Neural progenitor cell (in vitro differentiated cells): ENCODE measurements around the gene CPS1. TPM values are rescaled to one million over a fixed set of nuclear protein-coding genes. Genes with fewer than 3 reads are reported as not detected.

Experiments
- DNase-seq: peaks from one replicate; pipeline ENCODE4 v3.0.0-alpha.2; 2016; ENCODE audit warnings: low spot score
- H2AFZ ChIP-seq: fragments of 200-600 bp; sonication (generic); replicated peaks from 2 replicates; pipeline ENCODE4 v1.6.1; 2016; ENCODE audit warnings: antibody characterized with exemption
- H3F3A ChIP-seq: fragments of 200-600 bp; sonication (generic); 2 replicates; pipeline ENCODE4 v1.6.1; 2016; ENCODE audit warnings: antibody characterized with exemption, low read depth
- H3K27ac ChIP-seq: fragments of 200-600 bp; sonication (generic); 2 replicates; pipeline ENCODE4 v1.5.1; 2016; ENCODE audit warnings: mild to moderate bottlenecking
- H3K27me3 ChIP-seq: fragments of 200-600 bp; sonication (generic); 2 replicates; pipeline ENCODE4 v1.6.1; 2016; ENCODE audit warnings: mild to moderate bottlenecking, moderate library complexity
- H3K36me3 ChIP-seq: fragments of 200-600 bp; sonication (generic); 2 replicates; pipeline ENCODE4 v1.5.1; 2016
- H3K4me1 ChIP-seq: fragments of 200-600 bp; sonication (generic); 2 replicates; pipeline ENCODE4 v1.6.1; 2016; ENCODE audit warnings: mixed run types
- H3K4me2 ChIP-seq: fragments of 200-600 bp; sonication (generic); 2 replicates; pipeline ENCODE4 v1.6.1; 2016
- H3K4me3 ChIP-seq: fragments of 200-600 bp; sonication (generic); 2 replicates; pipeline ENCODE4 v1.5.1; 2016
- H3K79me2 ChIP-seq: fragments of 200-600 bp; sonication (generic); 2 replicates; pipeline ENCODE4 v1.6.1; 2016; ENCODE audit warnings: low read depth
- H3K9ac ChIP-seq: fragments of 200-600 bp; sonication (generic); 2 replicates; pipeline ENCODE4 v1.6.1; 2016
- H3K9me3 ChIP-seq: fragments of 200-600 bp; sonication (generic); 2 replicates; pipeline ENCODE4 v1.5.1; 2016; ENCODE audit warnings: low read depth
- H4K20me1 ChIP-seq: fragments of 200-600 bp; sonication (generic); 2 replicates; pipeline ENCODE4 v1.6.1; 2016; ENCODE audit warnings: low read depth
- H3K27ac Mint-ChIP-seq: 3 replicates; pipeline ENCODE4 v1.8.0; 2021; ENCODE audit warnings: mixed read lengths
- H3K27me3 Mint-ChIP-seq: 2 replicates; pipeline ENCODE4 v1.8.0; 2022; ENCODE audit warnings: low read depth, mild to moderate bottlenecking, inconsistent platforms, moderate library complexity, mixed read lengths; ENCODE audit not compliant: insufficient read depth
- H3K36me3 Mint-ChIP-seq: 3 replicates; pipeline ENCODE4 v1.8.0; 2021; ENCODE audit warnings: mixed read lengths
- H3K4me1 Mint-ChIP-seq: 3 replicates; pipeline ENCODE4 v1.8.0; 2021; ENCODE audit warnings: mixed read lengths
- H3K4me3 Mint-ChIP-seq: 3 replicates; pipeline ENCODE4 v1.8.0; 2021; ENCODE audit warnings: mild to moderate bottlenecking, moderate library complexity, mixed read lengths
- H3K9me3 Mint-ChIP-seq: 3 replicates; pipeline ENCODE4 v1.8.0; 2020; ENCODE audit warnings: mixed read lengths
- CTCF ChIP-seq: fragments of 200-600 bp; sonication (generic); IDR thresholded peaks from 2 replicates; pipeline ENCODE4 v1.5.1; 2017; ENCODE audit warnings: antibody characterized with exemption, mild to moderate bottlenecking
- EZH2 ChIP-seq: fragments of 200-600 bp; sonication (generic); IDR thresholded peaks from 2 replicates; pipeline ENCODE4 v1.6.1; 2017; ENCODE audit warnings: antibody characterized with exemption, mild to moderate bottlenecking, moderate library complexity
- EZH2phosphoT487 ChIP-seq: fragments of 200-600 bp; sonication (generic); IDR thresholded peaks from 2 replicates; pipeline ENCODE4 v1.6.1; 2017; ENCODE audit warnings: antibody characterized with exemption
- total RNA-seq: library from RNA; depleted of rRNA; stranded (reverse); fragments of >200 nt; gene quantifications from 2 replicates; pipeline ENCODE4 v1.2.3, GENCODE V29; 2015; ENCODE audit warnings: low replicate concordance

CPS1 gene
- total RNA-seq, 1 donor from 2014 or later = 86.8 TPM

DNA sequence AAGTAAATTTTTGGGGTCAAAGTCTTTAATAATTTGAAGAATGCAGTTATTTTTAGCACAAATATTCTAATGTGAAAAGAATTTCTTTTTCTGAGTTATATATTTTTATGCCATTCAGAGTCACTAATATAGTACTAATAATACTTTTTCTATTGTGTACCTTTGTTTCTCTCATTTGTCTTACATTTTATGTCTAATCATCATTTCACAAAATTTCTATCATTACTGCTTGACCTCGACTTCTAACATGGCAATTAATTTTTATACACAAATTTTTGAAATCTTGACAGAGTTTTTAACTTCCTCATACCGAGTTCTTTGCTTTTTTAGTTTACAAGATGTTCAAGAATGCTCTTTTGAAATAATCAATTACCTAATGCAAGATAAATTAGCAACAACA, 8.4 kb upstream of the CPS1 start:
- no peaks in the 10 kb centered on the region for H3K36me3 Mint-ChIP-seq
- no peaks in the 10 kb centered on the region for H3K9me3 Mint-ChIP-seq

DNA sequence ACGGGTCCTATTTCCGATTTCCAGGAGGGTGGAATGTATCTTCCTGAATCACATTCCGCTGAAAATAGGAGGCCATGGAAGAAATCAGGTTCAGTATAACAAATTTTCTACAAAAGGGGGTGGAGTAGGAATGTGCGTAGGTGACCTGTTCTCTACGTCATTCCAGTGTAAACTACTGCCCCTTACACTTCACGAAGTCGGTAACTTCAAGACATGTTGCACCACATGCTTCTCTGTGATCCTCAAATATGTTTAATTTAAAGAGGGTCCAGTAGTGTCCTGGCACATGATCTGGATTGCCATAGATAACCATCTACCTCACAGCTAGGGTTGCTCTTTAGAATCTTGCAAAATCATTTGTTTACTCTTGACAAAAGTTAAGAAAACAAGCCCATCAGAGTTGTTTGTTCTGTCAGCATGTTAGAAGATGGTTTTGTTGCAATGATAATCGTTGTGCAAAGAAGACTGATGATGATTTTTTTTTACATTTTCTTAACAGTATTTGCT, 7.5 kb upstream of the CPS1 start:
- Mint-ChIP-seq H3K4me1 (no peaks in the 10 kb centered on the region), H3K36me3 (no peaks in the 10 kb centered on the region), H3K27me3 (no peaks in the 10 kb centered on the region), H3K27ac (no peak overlapping the region), H3K4me3 (no peak overlapping the region), H3K9me3 (no peaks in the 10 kb centered on the region)
- Histone ChIP-seq H3F3A (no peaks in the 10 kb centered on the region), H3K9me3 (no peaks in the 10 kb centered on the region), H3K36me3 (no peaks in the 10 kb centered on the region), H3K27me3 (no peaks in the 10 kb centered on the region), H3K9ac (no peak overlapping the region), H3K4me2 (no peak overlapping the region), H4K20me1 (no peaks in the 10 kb centered on the region), H2AFZ (no peak overlapping the region), H3K4me3 (no peak overlapping the region), H3K27ac (no peak overlapping the region), H3K79me2 (no peaks in the 10 kb centered on the region), H3K4me1 (no peaks in the 10 kb centered on the region)
- TF ChIP-seq EZH2phosphoT487 (no peak), EZH2 (no peak), CTCF (no peak)
- no peak for DNase-seq

More for the DNA sequence above, 8.4 kb upstream of the CPS1 start:
- DNase-seq = no peak
- Mint-ChIP-seq H3K27ac (no peak overlapping the region), H3K4me3 (no peak overlapping the region), H3K4me1 (no peaks in the 10 kb centered on the region), H3K27me3 (no peaks in the 10 kb centered on the region)
- no peaks in the 10 kb centered on the region for H3K9me3 ChIP-seq
- no peak overlapping the region for H3K4me3 ChIP-seq
- H3K4me1 ChIP-seq = no peaks in the 10 kb centered on the region
- no peak overlapping the region for H3K27ac ChIP-seq
- H4K20me1 ChIP-seq = no peaks in the 10 kb centered on the region
- H3K9ac ChIP-seq = no peak overlapping the region
- no peak overlapping the region for H2AFZ ChIP-seq
- TF ChIP-seq CTCF = no peak
- TF ChIP-seq EZH2phosphoT487 = no peak
- TF ChIP-seq EZH2 = no peak
- H3K79me2 ChIP-seq = no peaks in the 10 kb centered on the region
- no peaks in the 10 kb centered on the region for H3K36me3 ChIP-seq
- H3K4me2 ChIP-seq = no peak overlapping the region
- H3K27me3 ChIP-seq = no peaks in the 10 kb centered on the region
- no peaks in the 10 kb centered on the region for H3F3A ChIP-seq

DNA sequence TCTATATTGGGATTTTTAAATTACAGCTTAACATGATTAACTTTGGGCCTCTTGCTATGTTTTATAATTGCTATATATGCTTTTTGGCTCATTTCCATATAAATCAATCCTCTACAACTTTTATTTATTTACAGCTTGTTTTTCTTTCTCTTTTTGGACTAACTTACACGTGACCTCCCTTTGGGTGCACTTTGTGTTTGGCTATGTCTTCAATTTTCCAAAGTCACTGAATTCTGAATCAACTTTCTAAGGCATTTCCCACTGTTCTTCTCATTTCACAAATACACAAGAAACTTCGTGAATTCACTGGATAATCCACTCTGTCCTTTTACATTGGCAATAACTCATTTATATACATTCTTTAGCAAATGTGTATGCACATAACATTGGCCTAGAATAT, 5.4 kb upstream of the CPS1 start:
- Mint-ChIP-seq H3K4me1 (no peaks in the 10 kb centered on the region), H3K36me3 (no peaks in the 10 kb centered on the region), H3K4me3 (no peak overlapping the region), H3K27ac (no peak overlapping the region), H3K9me3 (no peaks in the 10 kb centered on the region), H3K27me3 (no peaks in the 10 kb centered on the region)
- no peaks in the 10 kb centered on the region for H4K20me1 ChIP-seq
- H3K4me3 ChIP-seq = no peak overlapping the region
- no peaks in the 10 kb centered on the region for H3K27me3 ChIP-seq
- H3K9ac ChIP-seq = no peak overlapping the region
- no peaks in the 10 kb centered on the region for H3K4me1 ChIP-seq
- no peak for DNase-seq
- H3K27ac ChIP-seq = no peak overlapping the region
- H3K79me2 ChIP-seq = no peaks in the 10 kb centered on the region
- no peak for TF ChIP-seq CTCF
- no peak for TF ChIP-seq EZH2
- no peak for TF ChIP-seq EZH2phosphoT487
- no peaks in the 10 kb centered on the region for H3K9me3 ChIP-seq
- H3K36me3 ChIP-seq = no peaks in the 10 kb centered on the region
- H3K4me2 ChIP-seq = no peak overlapping the region
- H3F3A ChIP-seq = no peaks in the 10 kb centered on the region
- H2AFZ ChIP-seq = no peak overlapping the region
